ENCODE data around the gene OPRPN. TPM values are rescaled to one million over a fixed set of nuclear protein-coding genes. Genes with fewer than 3 reads are reported as not detected.

OPRPN gene
- total and polyA plus RNA-seq, 2 donors = 0.34 TPM; not detected in 1

DNA sequence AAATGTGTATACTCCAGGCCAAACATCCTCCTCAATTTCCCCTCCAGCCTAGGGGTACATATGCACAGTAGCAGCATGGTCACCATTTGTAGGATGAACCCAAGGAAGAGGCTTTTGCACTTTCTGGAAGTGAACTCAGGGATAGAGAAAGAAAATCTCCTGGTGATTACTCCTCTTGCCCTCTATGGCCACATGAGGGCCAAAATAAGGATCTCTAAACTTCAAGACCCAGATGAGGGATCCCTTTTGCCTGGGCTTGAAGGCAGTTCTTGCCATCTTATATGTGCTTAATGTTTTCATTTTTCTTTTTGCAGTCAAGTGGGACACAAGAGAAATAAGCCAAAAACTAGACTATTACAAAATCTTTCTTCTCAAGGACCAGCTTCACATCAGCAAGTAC, 44.7 kb downstream of the OPRPN start:
- no peak for DNase-seq (ENCODE audit: low read depth in 6 of 9, low spot score in 9 of 9)
- Histone ChIP-seq H3K27me3 (ENCODE audit: control insufficient read depth in 2 of 2, insufficient read depth in 1 of 2, low read length in 1 of 2) (no peaks in the 10 kb centered on the region), H3K4me3 (ENCODE audit: low read length in 2 of 2) (no peak overlapping the region), H3K27ac (ENCODE audit: low read depth in 1 of 2, low read length in 1 of 2) (no peak overlapping the region), H3K4me1 (ENCODE audit: control insufficient read depth in 2 of 2, insufficient read depth in 2 of 2, low read length in 2 of 2) (no peaks in the 10 kb centered on the region), H3K36me3 (ENCODE audit: control insufficient read depth in 2 of 2, insufficient read depth in 2 of 2, low read length in 1 of 2) (no peaks in the 10 kb centered on the region), H3K9me3 (ENCODE audit: control insufficient read depth in 2 of 2, insufficient read depth in 1 of 2, low read length in 1 of 2) (no peaks in the 10 kb centered on the region)

GRCh38 chr4:70443329-70443728, 45.6 kb downstream of the OPRPN start:
- no peaks in the 10 kb centered on the region for H3K36me3 ChIP-seq (ENCODE audit: control insufficient read depth in 2 of 2, insufficient read depth in 2 of 2, low read length in 1 of 2)
- DNase-seq (ENCODE audit: low read depth in 6 of 9, low spot score in 9 of 9) = no peak
- H3K27ac ChIP-seq (ENCODE audit: low read depth in 1 of 2, low read length in 1 of 2) = no peak overlapping the region
- no peaks in the 10 kb centered on the region for H3K27me3 ChIP-seq (ENCODE audit: control insufficient read depth in 2 of 2, insufficient read depth in 1 of 2, low read length in 1 of 2)
- WGBS = 95% methylated on average over 5 of the region's 5 CpGs
- H3K4me1 ChIP-seq (ENCODE audit: control insufficient read depth in 2 of 2, insufficient read depth in 2 of 2, low read length in 2 of 2) = no peaks in the 10 kb centered on the region
- H3K4me3 ChIP-seq (ENCODE audit: low read length in 2 of 2) = no peak overlapping the region
- H3K9me3 ChIP-seq (ENCODE audit: control insufficient read depth in 2 of 2, insufficient read depth in 1 of 2, low read length in 1 of 2) = no peaks in the 10 kb centered on the region

- H3K4me3 ChIP-seq (ENCODE audit: low read length in 2 of 2) = no peak overlapping the region
- 95% methylated on average over 3 of the region's 3 CpGs for WGBS
- DNase-seq (ENCODE audit: low read depth in 6 of 9, low spot score in 9 of 9) = no peak
- no peak overlapping the region for H3K27ac ChIP-seq (ENCODE audit: low read depth in 1 of 2, low read length in 1 of 2)
- no peaks in the 10 kb centered on the region for H3K9me3 ChIP-seq (ENCODE audit: control insufficient read depth in 2 of 2, insufficient read depth in 1 of 2, low read length in 1 of 2)
- no peaks in the 10 kb centered on the region for H3K27me3 ChIP-seq (ENCODE audit: control insufficient read depth in 2 of 2, insufficient read depth in 1 of 2, low read length in 1 of 2)
- H3K36me3 ChIP-seq (ENCODE audit: control insufficient read depth in 2 of 2, insufficient read depth in 2 of 2, low read length in 1 of 2) = no peaks in the 10 kb centered on the region
- no peaks in the 10 kb centered on the region for H3K4me1 ChIP-seq (ENCODE audit: control insufficient read depth in 2 of 2, insufficient read depth in 2 of 2, low read length in 2 of 2)
Observed at GRCh38 chr4:70449220-70449619, 51.5 kb downstream of the OPRPN start.

DNA sequence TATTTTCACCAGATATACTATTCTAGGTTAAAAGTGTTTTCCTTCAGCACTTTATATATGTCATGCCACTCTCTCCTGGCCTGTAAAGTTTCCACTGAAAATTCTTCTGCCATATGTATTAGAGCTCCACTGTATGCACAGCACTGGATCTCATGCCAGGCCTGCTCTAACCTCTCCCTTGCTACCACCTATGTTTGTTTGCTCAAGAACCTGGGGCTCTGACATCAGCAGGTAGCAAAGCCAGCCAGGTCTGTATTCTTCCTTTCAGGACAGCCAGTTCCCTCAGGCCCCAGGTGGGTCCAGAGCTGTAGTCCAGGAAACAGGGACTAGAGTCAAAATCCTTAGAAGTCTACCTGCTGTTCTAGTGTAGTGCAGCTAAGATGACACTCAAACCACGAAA, 55.2 kb downstream of the OPRPN start:
- WGBS = 21% methylated on average over 1 of the region's 1 CpG

More for the DNA sequence above, 55.2 kb downstream of the OPRPN start:
- no peaks in the 10 kb centered on the region for H3K9me3 ChIP-seq (ENCODE audit: control insufficient read depth in 2 of 2, insufficient read depth in 1 of 2, low read length in 1 of 2)
- no peak for DNase-seq (ENCODE audit: low read depth in 6 of 9, low spot score in 9 of 9)
- no peaks in the 10 kb centered on the region for H3K27me3 ChIP-seq (ENCODE audit: control insufficient read depth in 2 of 2, insufficient read depth in 1 of 2, low read length in 1 of 2)
- no peak overlapping the region for H3K27ac ChIP-seq (ENCODE audit: low read depth in 1 of 2, low read length in 1 of 2)
- H3K36me3 ChIP-seq (ENCODE audit: control insufficient read depth in 2 of 2, insufficient read depth in 2 of 2, low read length in 1 of 2) = no peaks in the 10 kb centered on the region
- no peaks in the 10 kb centered on the region for H3K4me1 ChIP-seq (ENCODE audit: control insufficient read depth in 2 of 2, insufficient read depth in 2 of 2, low read length in 2 of 2)
- no peak overlapping the region for H3K4me3 ChIP-seq (ENCODE audit: low read length in 2 of 2)

Other genes starting within 250 kb of the OPRPN start
- gene PRR27, start 243.7 kb upstream of the OPRPN start, total RNA-seq = not detected
- gene PRR27, start 243.7 kb upstream of the OPRPN start, polyA plus RNA-seq = 0.05 TPM
- gene ODAM, start 202.2 kb upstream of the OPRPN start, total RNA-seq = 0.14 TPM
- gene ODAM, start 202.2 kb upstream of the OPRPN start, polyA plus RNA-seq = 0.62 TPM
- gene FDCSP, start 171.8 kb upstream of the OPRPN start, total RNA-seq = 7.4 TPM
- gene FDCSP, start 171.8 kb upstream of the OPRPN start, polyA plus RNA-seq = 61.2 TPM
- not detected for gene CSN3, start 155.3 kb upstream of the OPRPN start, total RNA-seq
- 0.43 TPM for gene CSN3, start 155.3 kb upstream of the OPRPN start, polyA plus RNA-seq
- gene CABS1, start 63.0 kb upstream of the OPRPN start, total RNA-seq = not detected
- 0.02 TPM for gene CABS1, start 63.0 kb upstream of the OPRPN start, polyA plus RNA-seq
- gene SMR3A, start 37.2 kb upstream of the OPRPN start, total RNA-seq = not detected
- not detected for gene SMR3A, start 37.2 kb upstream of the OPRPN start, polyA plus RNA-seq
- gene SMR3B, start 14.8 kb upstream of the OPRPN start, total RNA-seq = not detected
- 1.1 TPM for gene SMR3B, start 14.8 kb upstream of the OPRPN start, polyA plus RNA-seq
- gene MUC7, start 74.3 kb downstream of the OPRPN start, total RNA-seq = not detected
- 0.11 TPM for gene MUC7, start 74.3 kb downstream of the OPRPN start, polyA plus RNA-seq
- gene AMTN, start 120.6 kb downstream of the OPRPN start, total RNA-seq = 0.57 TPM
- 1.4 TPM for gene AMTN, start 120.6 kb downstream of the OPRPN start, polyA plus RNA-seq
- 0.19 TPM for gene AMBN, start 194.3 kb downstream of the OPRPN start, total RNA-seq
- gene AMBN, start 194.3 kb downstream of the OPRPN start, polyA plus RNA-seq = 0.84 TPM
- 1.2 TPM for gene ENAM, start 230.8 kb downstream of the OPRPN start, total RNA-seq
- gene ENAM, start 230.8 kb downstream of the OPRPN start, polyA plus RNA-seq = 0.07 TPM